MCF 10A (cell line): ENCODE data around the gene WNT7A. TPM values are rescaled to one million over a fixed set of nuclear protein-coding genes. Genes with fewer than 3 reads are reported as not detected.

Experiments
- BruUV-seq: library from RNA; stranded (reverse); fragments of 400-500 nt; replicated peaks from 2 replicates; lab custom pipeline; 2021; lab: Mats Ljungman, UMichigan
- CTCF ChIA-PET: fragments of 300-600 bp; sonication (Branson Sonifier 250); formaldehyde crosslinking; extraction: SDS; loops from one replicate; lab custom pipeline; 2021; ENCODE audit warnings: antibody characterized with exemption, inconsistent platforms; lab: Yijun Ruan, JAX
- POLR2A ChIA-PET: fragments of 300-600, 350-650 bp; sonication (Branson Sonifier 250); formaldehyde crosslinking; extraction: SDS; loops from one replicate; lab custom pipeline; 2020; ENCODE audit warnings: antibody characterized with exemption, inconsistent platforms; lab: Yijun Ruan, JAX
- DNase-seq: peaks from one replicate; pipeline ENCODE4 v3.0.0-alpha.2; 2018; ENCODE audit not compliant: unreplicated experiment
- H3K27ac Mint-ChIP-seq: one replicate; pipeline ENCODE4 v1.8.0; 2022; ENCODE audit warnings: mild to moderate bottlenecking, low read depth, mixed read lengths; ENCODE audit not compliant: unreplicated experiment
- H3K27me3 Mint-ChIP-seq: one replicate; pipeline ENCODE4 v1.8.0; 2022; ENCODE audit warnings: mixed read lengths; ENCODE audit not compliant: insufficient read depth, unreplicated experiment
- H3K36me3 Mint-ChIP-seq: one replicate; pipeline ENCODE4 v1.8.0; 2022; ENCODE audit warnings: mild to moderate bottlenecking, moderate library complexity, mixed read lengths; ENCODE audit not compliant: insufficient read depth, unreplicated experiment
- H3K4me1 Mint-ChIP-seq: one replicate; pipeline ENCODE4 v1.8.0; 2022; ENCODE audit warnings: mixed read lengths; ENCODE audit not compliant: insufficient read depth, unreplicated experiment
- H3K4me3 Mint-ChIP-seq: one replicate; pipeline ENCODE4 v1.8.0; 2022; ENCODE audit warnings: mild to moderate bottlenecking, moderate library complexity, mixed read lengths; ENCODE audit not compliant: unreplicated experiment
- H3K9me3 Mint-ChIP-seq: one replicate; pipeline ENCODE4 v1.8.0; 2022; ENCODE audit warnings: mixed read lengths; ENCODE audit not compliant: unreplicated experiment
- intact Hi-C: fragments of 100-400 bp; cut with micrococcal nuclease; formaldehyde crosslinking; loops from 2 replicates; pipeline ENCODE4 v1.14.1; 2022
- total RNA-seq: library from RNA; stranded (reverse); gene quantifications from 2 replicates; pipeline ENCODE4 v1.2.3, GENCODE V29; 2022
- TF ChIP-seq, protein P1 (sequence below): fragments of 200-600 bp; IDR thresholded peaks from one replicate; pipeline ENCODE4 v1.8.0; 2022; ENCODE audit warnings: antibody characterized with exemption, mild to moderate bottlenecking; ENCODE audit not compliant: unreplicated experiment

The WNT7A gene
- total RNA-seq, 1 experiment from 2014 or later, result 0.47 TPM

- no peak overlapping the region for H3K4me3 Mint-ChIP-seq
- ChIA-PET CTCF (no interaction called here), POLR2A (no interaction called here)
- no peaks in the 10 kb centered on the region for H3K9me3 Mint-ChIP-seq
- no peaks in the 10 kb centered on the region for H3K27me3 Mint-ChIP-seq
- peaks cover 5% of the 10 kb centered on the region for H3K4me1 Mint-ChIP-seq
- no TSS peak for BruUV-seq
- no peak overlapping the region for H3K27ac Mint-ChIP-seq
- H3K36me3 Mint-ChIP-seq, result no peaks in the 10 kb centered on the region
- TF ChIP-seq, protein P1, sequence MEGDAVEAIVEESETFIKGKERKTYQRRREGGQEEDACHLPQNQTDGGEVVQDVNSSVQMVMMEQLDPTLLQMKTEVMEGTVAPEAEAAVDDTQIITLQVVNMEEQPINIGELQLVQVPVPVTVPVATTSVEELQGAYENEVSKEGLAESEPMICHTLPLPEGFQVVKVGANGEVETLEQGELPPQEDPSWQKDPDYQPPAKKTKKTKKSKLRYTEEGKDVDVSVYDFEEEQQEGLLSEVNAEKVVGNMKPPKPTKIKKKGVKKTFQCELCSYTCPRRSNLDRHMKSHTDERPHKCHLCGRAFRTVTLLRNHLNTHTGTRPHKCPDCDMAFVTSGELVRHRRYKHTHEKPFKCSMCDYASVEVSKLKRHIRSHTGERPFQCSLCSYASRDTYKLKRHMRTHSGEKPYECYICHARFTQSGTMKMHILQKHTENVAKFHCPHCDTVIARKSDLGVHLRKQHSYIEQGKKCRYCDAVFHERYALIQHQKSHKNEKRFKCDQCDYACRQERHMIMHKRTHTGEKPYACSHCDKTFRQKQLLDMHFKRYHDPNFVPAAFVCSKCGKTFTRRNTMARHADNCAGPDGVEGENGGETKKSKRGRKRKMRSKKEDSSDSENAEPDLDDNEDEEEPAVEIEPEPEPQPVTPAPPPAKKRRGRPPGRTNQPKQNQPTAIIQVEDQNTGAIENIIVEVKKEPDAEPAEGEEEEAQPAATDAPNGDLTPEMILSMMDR, result no peak
- intact Hi-C loops, result no loop called here
- DNase-seq, result no peak
These were observed 89.3 kb downstream of the WNT7A start for GRCh38 chr3:13790376-13791197.

DNA sequence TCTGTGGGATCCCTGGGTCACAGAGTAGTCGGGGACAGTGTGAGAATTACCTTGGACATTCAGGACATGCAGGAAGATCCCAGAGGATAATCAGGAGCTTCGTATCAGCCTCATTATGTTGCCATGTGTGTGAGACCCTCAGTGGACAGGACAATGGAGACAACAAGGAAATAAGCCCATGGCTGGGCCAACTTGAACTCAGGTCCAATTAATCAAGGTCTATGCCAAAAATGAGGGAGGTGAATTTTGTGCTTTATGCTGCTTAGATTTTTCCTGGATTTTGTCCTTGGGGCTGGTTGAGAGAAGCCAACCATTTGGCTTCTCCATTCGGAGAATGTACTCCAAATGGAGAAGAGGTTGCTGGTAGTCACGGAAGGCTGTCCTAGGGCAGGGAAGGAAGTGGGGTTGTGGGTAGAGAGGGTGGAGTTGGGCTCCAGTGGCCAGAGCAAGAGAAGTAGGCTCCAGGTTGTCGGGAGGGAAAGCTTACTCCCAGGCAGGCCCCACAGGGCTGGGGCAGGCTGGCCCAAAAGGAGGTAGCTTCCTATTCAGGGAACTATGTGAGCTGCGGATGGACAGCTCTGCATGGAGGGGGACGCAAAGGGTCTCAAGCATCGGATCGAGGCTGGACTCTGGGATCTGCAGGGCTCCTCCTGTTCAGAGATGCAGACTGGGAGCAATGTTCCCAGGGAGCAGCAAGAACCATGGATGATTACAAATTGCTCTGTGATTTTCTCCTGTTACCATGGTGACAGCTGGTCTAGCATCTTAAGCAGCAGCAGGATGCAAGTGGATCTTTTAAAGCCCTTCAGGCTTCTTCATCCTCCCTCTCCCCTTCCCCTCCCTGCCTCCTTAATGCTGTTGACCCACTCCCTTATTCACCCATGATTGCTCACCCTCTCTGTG, 91.1 kb downstream of the WNT7A start:
- CTCF ChIA-PET, result no interaction called here
- no peaks in the 10 kb centered on the region for H3K36me3 Mint-ChIP-seq
- H3K4me1 Mint-ChIP-seq, result peaks cover 5% of the 10 kb centered on the region
- H3K27me3 Mint-ChIP-seq, result no peaks in the 10 kb centered on the region
- H3K9me3 Mint-ChIP-seq, result no peaks in the 10 kb centered on the region
- DNase-seq, result no peak
- intact Hi-C loops, result no loop called here
- no peak overlapping the region for H3K27ac Mint-ChIP-seq
- POLR2A ChIA-PET, result no interaction called here
- no peak overlapping the region for H3K4me3 Mint-ChIP-seq
- TF ChIP-seq, protein P1, result no peak
- no TSS peak for BruUV-seq

- H3K27ac Mint-ChIP-seq, result no peak overlapping the region
- no peak for DNase-seq
- H3K4me3 Mint-ChIP-seq, result no peak overlapping the region
- no TSS peak for BruUV-seq
- ChIA-PET CTCF (no interaction called here), POLR2A (interaction anchor here (0.6 kb wide), 1 partner anchor 41 kb away, joined by 5 read pairs; no protein-coding TSS in a partner anchor)
- H3K4me1 Mint-ChIP-seq, result peaks cover 5% of the 10 kb centered on the region
- TF ChIP-seq, protein P1, result no peak
- intact Hi-C loops, result no loop called here
- no peaks in the 10 kb centered on the region for H3K27me3 Mint-ChIP-seq
- H3K9me3 Mint-ChIP-seq, result no peaks in the 10 kb centered on the region
- no peaks in the 10 kb centered on the region for H3K36me3 Mint-ChIP-seq
These were observed 92.2 kb downstream of the WNT7A start for GRCh38 chr3:13787533-13788132.

DNA sequence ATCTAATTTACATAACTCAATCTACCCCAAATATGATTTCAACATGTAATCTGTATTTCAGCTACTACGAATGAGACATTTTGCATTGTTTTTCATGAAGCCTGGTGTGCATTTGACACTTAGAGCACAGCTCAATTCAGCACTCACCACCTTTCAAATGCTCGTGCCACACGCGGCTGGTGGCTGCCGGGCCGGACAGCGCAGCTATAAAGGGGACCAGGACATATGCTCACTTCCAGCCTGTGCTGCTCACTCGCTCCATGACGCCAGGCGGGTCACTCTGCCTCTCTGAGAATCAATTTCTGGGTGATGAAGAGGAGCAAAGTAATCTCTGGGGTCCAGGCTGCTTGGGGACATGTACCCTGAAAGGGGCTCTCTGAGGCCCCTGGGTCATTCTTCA, 93.1 kb downstream of the WNT7A start:
- no peaks in the 10 kb centered on the region for H3K27me3 Mint-ChIP-seq

More for the DNA sequence above, 93.1 kb downstream of the WNT7A start:
- ChIA-PET CTCF (no interaction called here), POLR2A (interaction anchor here (0.5 kb wide), 1 partner anchor 18 kb away, joined by 3 read pairs; no protein-coding TSS in a partner anchor)
- Mint-ChIP-seq H3K4me1 (peaks cover 5% of the 10 kb centered on the region), H3K4me3 (no peak overlapping the region), H3K36me3 (no peaks in the 10 kb centered on the region), H3K9me3 (no peaks in the 10 kb centered on the region), H3K27ac (no peak overlapping the region)
- no peak for DNase-seq
- intact Hi-C loops, result no loop called here
- TF ChIP-seq, protein P1, result no peak
- no TSS peak for BruUV-seq
